Endothelial cell (in vitro differentiated cells): ENCODE data around the gene ADPRS. TPM values are rescaled to one million over a fixed set of nuclear protein-coding genes. Genes with fewer than 3 reads are reported as not detected.

ENCODE experiments used
- DNase-seq: peaks from one replicate; pipeline ENCODE4 v3.0.0; 2021; ENCODE audit warnings: low spot score
- H3K27ac Mint-ChIP-seq: one replicate; pipeline ENCODE4 v1.8.0; 2021; ENCODE audit warnings: mixed read lengths, inconsistent platforms; ENCODE audit not compliant: unreplicated experiment
- H3K27me3 Mint-ChIP-seq: one replicate; pipeline ENCODE4 v1.8.0; 2021; ENCODE audit warnings: mild to moderate bottlenecking, moderate library complexity, mixed read lengths, inconsistent platforms; ENCODE audit not compliant: unreplicated experiment
- H3K36me3 Mint-ChIP-seq: one replicate; pipeline ENCODE4 v1.8.0; 2021; ENCODE audit warnings: mild to moderate bottlenecking, low read depth, mixed read lengths, inconsistent platforms; ENCODE audit not compliant: unreplicated experiment
- H3K4me1 Mint-ChIP-seq: one replicate; pipeline ENCODE4 v1.8.0; 2021; ENCODE audit warnings: mild to moderate bottlenecking, mixed read lengths, inconsistent platforms; ENCODE audit not compliant: unreplicated experiment
- H3K4me3 Mint-ChIP-seq: one replicate; pipeline ENCODE4 v1.8.0; 2021; ENCODE audit warnings: mild to moderate bottlenecking, mixed read lengths, inconsistent platforms; ENCODE audit not compliant: unreplicated experiment
- H3K9me3 Mint-ChIP-seq: one replicate; pipeline ENCODE4 v1.8.0; 2021; ENCODE audit warnings: mixed read lengths, inconsistent platforms; ENCODE audit not compliant: unreplicated experiment
- total RNA-seq: library from RNA; stranded (reverse); fragmentation: NEBNext Ultra II Directional; extraction: Animal tissue kit (Norgen Biotek cat#: 25700); gene quantifications from one replicate; pipeline ENCODE4 v1.2.1, GENCODE V29; 2021; ENCODE audit not compliant: unreplicated experiment
- TF ChIP-seq, protein P1 (sequence below): fragments of 200-600 bp; sonication (generic); IDR thresholded peaks from one replicate; pipeline ENCODE4 v1.5.0; 2021; ENCODE audit warnings: antibody characterized with exemption; ENCODE audit not compliant: unreplicated experiment

Gene ADPRS
- total RNA-seq, 1 donor from 2014 or later = 24.2 TPM

DNA sequence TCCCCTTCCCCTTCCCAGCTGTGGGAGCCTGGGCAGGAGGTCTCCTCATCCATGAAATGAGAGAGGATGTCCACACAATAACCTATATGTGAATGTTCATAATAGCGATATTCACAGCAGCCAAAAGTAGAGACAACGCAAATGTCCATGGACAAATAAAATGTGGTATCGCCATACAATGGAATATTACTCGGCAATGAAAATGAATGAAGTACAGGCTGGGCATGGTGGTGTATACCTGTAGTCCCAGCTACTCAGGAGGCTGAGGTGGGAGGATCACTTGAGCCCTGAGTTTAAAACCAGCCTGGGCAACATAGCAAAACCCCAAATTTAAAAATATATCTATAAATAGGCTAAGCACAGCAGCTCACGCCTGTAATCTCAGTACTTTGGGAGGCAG is 12.9 kb downstream of the ADPRS start:
- H3K4me1 Mint-ChIP-seq = no peaks in the 10 kb centered on the region
- no peaks in the 10 kb centered on the region for H3K36me3 Mint-ChIP-seq
- H3K9me3 Mint-ChIP-seq = no peaks in the 10 kb centered on the region
- no peak overlapping the region for H3K27ac Mint-ChIP-seq
- H3K4me3 Mint-ChIP-seq = no peak overlapping the region
- peaks cover 4% of the 10 kb centered on the region for H3K27me3 Mint-ChIP-seq
- DNase-seq = no peak
- TF ChIP-seq, protein P1, sequence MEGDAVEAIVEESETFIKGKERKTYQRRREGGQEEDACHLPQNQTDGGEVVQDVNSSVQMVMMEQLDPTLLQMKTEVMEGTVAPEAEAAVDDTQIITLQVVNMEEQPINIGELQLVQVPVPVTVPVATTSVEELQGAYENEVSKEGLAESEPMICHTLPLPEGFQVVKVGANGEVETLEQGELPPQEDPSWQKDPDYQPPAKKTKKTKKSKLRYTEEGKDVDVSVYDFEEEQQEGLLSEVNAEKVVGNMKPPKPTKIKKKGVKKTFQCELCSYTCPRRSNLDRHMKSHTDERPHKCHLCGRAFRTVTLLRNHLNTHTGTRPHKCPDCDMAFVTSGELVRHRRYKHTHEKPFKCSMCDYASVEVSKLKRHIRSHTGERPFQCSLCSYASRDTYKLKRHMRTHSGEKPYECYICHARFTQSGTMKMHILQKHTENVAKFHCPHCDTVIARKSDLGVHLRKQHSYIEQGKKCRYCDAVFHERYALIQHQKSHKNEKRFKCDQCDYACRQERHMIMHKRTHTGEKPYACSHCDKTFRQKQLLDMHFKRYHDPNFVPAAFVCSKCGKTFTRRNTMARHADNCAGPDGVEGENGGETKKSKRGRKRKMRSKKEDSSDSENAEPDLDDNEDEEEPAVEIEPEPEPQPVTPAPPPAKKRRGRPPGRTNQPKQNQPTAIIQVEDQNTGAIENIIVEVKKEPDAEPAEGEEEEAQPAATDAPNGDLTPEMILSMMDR = no peak

DNA sequence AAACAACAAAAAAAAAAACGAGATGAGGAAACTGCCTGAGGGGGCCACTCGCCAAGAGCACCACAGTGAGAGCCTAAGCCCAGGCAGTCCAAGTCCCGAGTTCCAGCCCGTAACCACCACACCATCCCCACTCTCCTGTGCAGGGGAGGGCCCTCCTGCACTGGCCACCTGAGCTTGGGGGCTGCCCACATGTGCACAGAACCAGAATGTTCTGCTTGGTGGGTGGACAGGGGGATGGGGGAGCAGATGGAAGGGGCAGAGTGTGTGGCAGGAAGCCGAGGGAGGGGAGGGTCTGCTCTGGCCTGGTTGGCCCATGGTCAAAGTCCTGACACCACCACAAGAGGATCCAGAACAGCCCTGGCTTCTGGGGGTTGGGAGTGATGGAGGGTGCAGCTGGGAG is 17.6 kb downstream of the ADPRS start:
- Mint-ChIP-seq H3K4me3 (no peak overlapping the region), H3K27me3 (peaks cover 2% of the 10 kb centered on the region), H3K9me3 (no peaks in the 10 kb centered on the region), H3K4me1 (no peaks in the 10 kb centered on the region), H3K36me3 (no peaks in the 10 kb centered on the region), H3K27ac (no peak overlapping the region)
- no peak for DNase-seq
- TF ChIP-seq, protein P1 = no peak

DNA sequence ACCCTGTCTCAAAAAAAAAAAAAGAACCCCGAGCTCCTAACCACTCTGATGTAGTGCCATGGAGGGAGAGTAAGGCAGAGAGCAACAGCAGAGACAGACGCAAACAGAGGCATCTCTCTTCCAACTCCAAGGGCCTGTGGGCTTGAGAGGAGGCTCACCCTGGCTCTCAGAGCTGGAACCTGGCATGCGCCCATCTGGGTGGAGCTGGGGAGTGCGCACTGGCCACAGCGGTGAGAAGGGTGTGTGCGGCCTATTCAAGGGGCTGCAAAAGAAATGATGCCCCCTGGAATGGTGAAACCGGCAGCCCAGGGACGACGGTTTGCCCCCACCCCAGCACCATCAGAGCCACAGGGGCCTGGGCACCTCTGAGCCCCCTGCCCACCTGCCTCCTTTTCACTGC is 18.7 kb downstream of the ADPRS start:
- Mint-ChIP-seq H3K4me1 (no peaks in the 10 kb centered on the region), H3K4me3 (no peak overlapping the region), H3K27me3 (peaks cover 4% of the 10 kb centered on the region), H3K9me3 (no peaks in the 10 kb centered on the region), H3K27ac (no peak overlapping the region), H3K36me3 (peaks cover 1% of the 10 kb centered on the region)
- TF ChIP-seq, protein P1 = no peak
- no peak for DNase-seq

DNA sequence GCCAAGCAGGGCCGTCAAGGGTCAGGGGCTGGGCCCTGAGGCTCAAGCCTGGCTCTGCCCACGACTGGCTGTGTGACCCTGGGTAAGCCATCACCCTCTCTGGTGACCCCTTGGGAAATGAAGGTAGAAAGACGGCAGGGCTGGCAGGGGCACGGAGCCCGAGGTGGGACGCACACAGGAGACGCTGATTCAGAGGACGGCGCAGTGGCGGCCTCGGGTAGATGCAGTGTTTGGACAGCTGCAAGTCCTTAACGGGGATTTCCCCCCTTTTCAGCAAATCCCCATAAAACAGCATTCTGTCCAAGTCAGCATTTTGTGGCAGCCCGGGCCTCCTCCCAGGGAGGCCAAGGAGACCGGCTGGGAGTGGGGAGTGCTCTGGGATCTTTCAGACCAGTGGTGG is 19.6 kb downstream of the ADPRS start:
- H3K9me3 Mint-ChIP-seq = no peaks in the 10 kb centered on the region
- H3K4me1 Mint-ChIP-seq = no peaks in the 10 kb centered on the region
- TF ChIP-seq, protein P1 = no peak
- peaks cover 3% of the 10 kb centered on the region for H3K36me3 Mint-ChIP-seq
- H3K4me3 Mint-ChIP-seq = no peak overlapping the region
- no peak for DNase-seq
- peaks cover 9% of the 10 kb centered on the region for H3K27me3 Mint-ChIP-seq
- no peak overlapping the region for H3K27ac Mint-ChIP-seq

DNA sequence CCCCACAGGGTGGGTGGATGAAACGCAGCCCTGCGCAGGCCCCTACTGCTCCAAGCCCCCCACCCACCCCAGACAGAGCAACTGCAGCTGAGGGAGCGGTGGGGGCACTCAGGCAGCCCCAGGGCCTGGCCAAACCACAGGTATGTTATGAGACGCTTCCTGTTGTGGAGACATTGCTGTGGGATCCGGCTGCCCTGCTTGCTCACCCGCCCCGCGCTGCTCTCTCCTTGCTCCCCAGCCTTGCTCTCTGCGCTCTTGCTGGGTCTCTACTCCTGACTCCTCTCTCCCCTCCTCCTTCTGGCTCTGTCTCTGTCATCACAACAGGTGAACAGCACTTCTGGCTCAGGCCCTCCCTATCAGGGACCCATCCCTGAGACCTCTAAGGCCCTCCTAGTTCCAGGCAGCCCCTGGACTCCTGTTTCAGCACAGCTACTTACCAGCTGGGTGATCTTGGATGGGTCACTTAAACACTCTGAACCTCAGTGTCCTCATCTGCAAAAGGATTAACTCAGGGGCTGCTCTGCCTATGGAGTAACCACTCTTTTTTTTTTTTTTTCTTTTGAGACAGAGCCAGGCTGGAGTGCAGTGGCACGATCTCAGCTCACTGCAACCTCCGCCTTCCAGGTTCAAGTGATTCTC is 20.5 kb downstream of the ADPRS start:
- TF ChIP-seq, protein P1 = no peak
- Mint-ChIP-seq H3K36me3 (peaks cover 3% of the 10 kb centered on the region), H3K9me3 (no peaks in the 10 kb centered on the region), H3K4me1 (no peaks in the 10 kb centered on the region), H3K4me3 (no peak overlapping the region), H3K27me3 (peaks cover 9% of the 10 kb centered on the region), H3K27ac (peak overlapping the region; percentile 72)
- DNase-seq = no peak
